ENCODE data around the gene EPHB3.
A peak's percentile ranks its signal among the peaks of the same experiment; 100 is the strongest.

EPHB3 gene

DNA sequence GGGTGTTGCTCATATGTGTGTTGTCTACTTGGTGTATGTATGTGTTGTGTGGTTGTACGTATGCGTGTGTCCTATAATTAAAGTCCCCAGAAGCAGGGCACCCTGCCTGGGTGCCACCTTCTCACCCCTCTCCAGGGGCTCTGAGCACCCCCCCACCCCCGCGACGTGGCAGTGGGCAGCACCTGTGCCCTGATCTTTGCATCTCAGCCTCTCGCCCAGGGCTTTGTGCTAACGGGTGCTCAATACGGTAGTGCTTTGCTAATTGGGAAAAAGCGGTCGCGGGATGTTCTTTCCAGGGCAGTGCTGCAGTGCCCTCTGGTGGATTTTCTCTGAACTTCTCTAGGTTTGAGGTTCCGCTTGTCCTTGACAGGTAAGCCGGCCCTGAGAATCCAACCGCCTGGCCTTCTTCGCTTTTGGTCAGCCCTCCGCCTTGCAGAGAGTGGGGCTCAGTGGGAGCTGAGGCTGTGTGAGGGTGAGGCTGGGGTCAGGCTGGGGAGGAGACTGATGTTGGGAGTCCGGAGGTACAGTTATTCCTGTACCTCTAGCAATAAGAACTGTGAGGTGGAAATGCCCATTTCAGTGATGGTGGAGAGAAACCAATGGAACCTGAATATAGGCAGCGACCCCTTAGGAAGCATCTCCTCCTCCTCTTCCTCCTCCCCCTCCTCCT is 17.6 kb upstream of the EPHB3 start:
- peak; percentile 83 for DNase-seq (ENCODE audit: low spot score)

DNA sequence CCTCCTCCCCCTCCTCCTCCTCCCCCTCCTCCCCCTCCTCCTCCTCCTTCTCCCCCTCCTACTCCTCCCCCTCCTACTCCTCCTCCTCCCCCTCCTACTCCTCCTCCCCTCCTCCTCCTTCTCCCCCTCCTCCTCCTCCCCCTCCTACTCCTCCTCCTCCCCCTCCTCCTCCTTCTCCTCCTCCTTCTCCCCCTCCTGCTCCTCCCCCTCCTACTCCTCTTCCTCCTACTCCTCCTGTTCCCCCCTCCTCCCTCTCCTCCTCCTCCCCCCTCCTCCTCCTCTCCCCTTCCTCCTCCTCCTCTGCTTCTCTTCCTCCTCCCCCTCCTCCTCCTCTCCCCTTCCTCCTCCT is 17.1 kb upstream of the EPHB3 start:
- DNase-seq (ENCODE audit: low spot score), result no peak

GRCh38 chr3:184545769-184546168 is 15.8 kb upstream of the EPHB3 start:
- DNase-seq (ENCODE audit: low spot score), result no peak

DNA sequence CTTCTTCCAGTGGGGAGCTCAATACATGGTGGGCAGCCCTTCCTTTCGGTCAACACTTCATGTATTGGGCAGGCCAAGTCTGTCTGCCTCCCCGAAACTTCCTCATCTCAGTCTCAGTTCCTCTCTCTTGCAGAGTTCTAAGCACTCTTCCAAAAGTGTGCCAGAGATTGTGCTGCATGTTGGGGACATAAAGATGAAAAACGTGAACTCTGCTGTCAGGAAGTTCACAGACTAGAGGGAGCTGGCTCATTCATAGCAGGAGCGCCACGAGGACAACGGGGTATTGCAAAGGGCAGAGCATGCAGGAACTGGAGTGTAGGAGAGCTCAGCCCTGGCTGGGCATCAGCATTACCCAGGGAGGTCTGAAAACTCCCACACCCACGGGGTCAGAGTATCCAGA is 15.3 kb upstream of the EPHB3 start:
- no peak for DNase-seq (ENCODE audit: low spot score)

- no peak for DNase-seq (ENCODE audit: low spot score)
These were observed 11.6 kb upstream of the EPHB3 start for GRCh38 chr3:184549796-184550577.

GRCh38 chr3:184551103-184551502 is 10.5 kb upstream of the EPHB3 start:
- DNase-seq (ENCODE audit: low spot score), result no peak

DNA sequence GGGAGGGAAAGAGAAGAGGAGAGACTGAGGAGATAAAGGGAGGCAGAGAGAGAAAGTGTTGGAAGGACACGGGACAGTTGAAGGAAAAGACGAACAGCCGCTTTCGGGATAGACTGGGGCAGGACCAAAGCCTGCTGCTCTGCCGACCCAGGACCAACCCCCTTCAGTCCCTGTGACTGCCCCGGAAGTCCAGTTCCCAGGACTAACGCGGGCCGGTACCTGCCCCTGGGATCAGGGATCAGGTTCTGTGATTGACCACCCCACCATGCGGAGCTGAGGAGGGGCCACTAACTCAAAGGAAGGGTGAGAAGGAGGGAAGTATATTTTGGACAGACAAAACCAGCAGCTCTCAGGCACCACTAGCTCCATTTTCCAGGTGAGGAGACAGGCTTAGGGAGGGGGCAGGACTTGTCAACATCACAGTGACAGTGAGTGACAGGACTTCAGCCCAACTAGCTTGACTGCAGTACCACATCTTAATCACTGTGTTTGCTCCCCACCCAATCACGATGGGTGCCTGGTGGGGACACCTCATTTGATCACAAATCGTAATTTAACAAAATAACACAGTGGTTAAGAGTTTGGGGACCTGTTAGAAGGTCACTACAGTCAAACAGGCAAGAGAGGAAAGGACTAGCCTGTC is 9.8 kb upstream of the EPHB3 start:
- no peak for DNase-seq (ENCODE audit: low spot score)

DNA sequence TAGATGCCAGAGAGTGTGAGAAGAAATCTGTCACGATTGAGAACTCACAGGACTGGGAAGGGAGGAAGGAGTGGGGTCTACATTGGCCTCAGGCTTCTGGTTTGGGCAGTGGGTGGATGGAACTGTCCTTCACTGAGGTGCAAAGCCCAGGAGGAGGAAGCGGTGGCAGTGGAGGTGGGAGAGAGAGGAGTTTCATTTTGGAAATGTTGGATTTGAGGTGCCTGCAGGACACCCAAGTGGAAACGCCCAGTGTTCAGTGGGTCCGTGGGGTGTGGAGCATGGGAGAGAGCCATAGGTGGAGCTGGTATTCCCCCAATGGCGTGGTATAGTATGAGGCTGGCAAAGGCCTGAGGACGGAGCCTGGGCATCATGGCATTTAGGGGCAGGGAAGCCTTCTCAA is 9.3 kb upstream of the EPHB3 start:
- no peak for DNase-seq (ENCODE audit: low spot score)

GRCh38 chr3:184552863-184553262 is 8.7 kb upstream of the EPHB3 start:
- no peak for DNase-seq (ENCODE audit: low spot score)

DNA sequence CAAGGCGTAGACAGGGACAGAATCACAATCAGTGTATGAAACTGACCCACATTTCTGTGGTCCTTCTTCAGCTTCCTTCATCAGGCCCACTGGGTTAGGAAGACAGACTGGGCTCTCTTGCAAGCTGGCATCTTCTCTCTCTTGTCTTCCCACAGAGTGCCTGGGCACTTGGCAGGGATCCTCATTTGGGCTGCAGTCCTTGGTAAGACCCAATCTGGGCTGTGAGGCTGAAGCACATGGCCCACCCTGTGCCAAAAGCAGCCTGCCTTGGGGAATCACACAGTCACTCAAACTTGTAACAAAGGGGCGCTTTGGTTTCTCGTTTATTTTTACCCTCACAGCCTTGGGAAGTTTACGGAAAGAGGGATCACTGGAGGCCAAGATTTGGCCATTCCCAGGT is 8.2 kb upstream of the EPHB3 start:
- no peak for DNase-seq (ENCODE audit: low spot score)

DNA sequence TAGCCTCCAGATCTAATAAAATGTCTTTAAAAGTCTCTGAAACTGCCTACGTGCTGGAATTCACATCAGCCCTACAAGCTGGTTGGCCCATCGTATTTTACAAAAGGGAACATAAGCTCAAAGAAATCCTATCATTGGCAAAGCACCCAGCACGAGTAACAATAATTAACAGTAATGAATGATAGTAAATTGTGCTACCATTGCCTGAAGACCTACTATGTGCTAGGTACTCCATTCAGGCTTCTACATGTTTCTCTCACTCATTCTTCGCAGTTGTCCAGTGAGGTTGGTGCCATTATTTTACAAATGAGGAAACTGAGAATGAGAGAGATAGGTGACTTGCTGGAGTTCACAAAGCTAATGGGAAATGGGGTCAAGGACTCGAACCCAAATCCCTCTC is 7.1 kb upstream of the EPHB3 start:
- DNase-seq (ENCODE audit: low spot score), result no peak

GRCh38 chr3:184556582-184557347 is 4.8 kb upstream of the EPHB3 start:
- DNase-seq (ENCODE audit: low spot score), result peak; percentile 67

GRCh38 chr3:184557348-184557950 is 4.1 kb upstream of the EPHB3 start:
- no peak for DNase-seq (ENCODE audit: low spot score)

DNA sequence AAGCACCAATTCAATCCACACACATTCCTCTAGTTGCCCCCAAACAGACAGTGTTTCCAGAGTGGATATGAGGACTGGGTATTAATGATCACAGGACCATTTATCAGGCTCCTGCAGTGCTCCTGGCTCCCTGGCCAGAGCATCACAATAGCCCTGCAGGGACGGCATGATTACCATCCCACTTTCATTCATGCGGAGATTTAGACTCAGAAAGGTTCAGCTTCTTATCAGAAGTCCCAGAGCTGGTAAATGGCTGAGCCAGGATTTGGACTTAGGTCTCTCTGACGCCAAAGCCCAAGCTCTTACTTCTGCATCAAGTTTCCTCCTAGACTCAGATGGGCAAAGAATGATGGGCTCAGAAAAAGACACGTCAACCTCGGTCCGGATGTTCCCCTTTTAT is 2.9 kb upstream of the EPHB3 start:
- DNase-seq (ENCODE audit: low spot score), result no peak

DNA sequence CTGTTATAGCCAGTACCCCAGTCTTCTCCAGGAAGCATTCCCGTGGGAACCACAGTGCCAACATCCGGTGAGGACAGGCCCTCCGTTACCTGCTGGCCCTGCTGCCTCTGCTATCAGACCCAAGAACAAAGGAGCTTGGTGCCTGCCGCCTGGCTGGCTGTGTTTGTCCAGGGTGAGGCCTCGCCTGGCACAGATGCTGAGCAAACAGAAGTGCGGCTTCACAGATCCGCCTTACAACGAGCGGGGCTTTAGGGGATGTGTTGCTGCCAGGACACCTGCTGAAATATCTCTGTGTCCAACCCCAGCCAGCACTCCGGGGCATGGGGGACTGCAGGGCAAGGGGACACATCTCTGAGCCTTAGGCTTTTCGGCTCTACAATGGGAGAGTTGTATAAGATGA is 2.2 kb upstream of the EPHB3 start:
- no peak for DNase-seq (ENCODE audit: low spot score)

- DNase-seq (ENCODE audit: low spot score), result no peak
These were observed 1.1 kb upstream of the EPHB3 start for GRCh38 chr3:184560531-184560930.

- no peak for DNase-seq (ENCODE audit: low spot score)
These were observed 610 bp downstream of the EPHB3 start for GRCh38 chr3:184561913-184562877.

GRCh38 chr3:184562878-184563560 is 1.4 kb downstream of the EPHB3 start:
- no peak for DNase-seq (ENCODE audit: low spot score)

GRCh38 chr3:184563561-184563925 is 2.0 kb downstream of the EPHB3 start:
- DNase-seq (ENCODE audit: low spot score), result no peak

GRCh38 chr3:184563941-184564684 is 2.5 kb downstream of the EPHB3 start:
- DNase-seq (ENCODE audit: low spot score), result no peak

Measured in CD4-positive, alpha-beta T cell treated with Interleukin-2 at 100 ng/mL for 4 hours (primary cell).